NCI-H2107 (cell line): ENCODE data around the gene GSX2.
"Not testable (repeated sequence)": the region's sequence is repeated elsewhere in the genome, so short reads cannot be mapped to it uniquely, and the experiment has no call there.

Experiments used
- DNase-seq: peaks from one replicate; lab custom pipeline; 2025; lab: John Stamatoyannopoulos, UW

The GSX2 gene

DNA sequence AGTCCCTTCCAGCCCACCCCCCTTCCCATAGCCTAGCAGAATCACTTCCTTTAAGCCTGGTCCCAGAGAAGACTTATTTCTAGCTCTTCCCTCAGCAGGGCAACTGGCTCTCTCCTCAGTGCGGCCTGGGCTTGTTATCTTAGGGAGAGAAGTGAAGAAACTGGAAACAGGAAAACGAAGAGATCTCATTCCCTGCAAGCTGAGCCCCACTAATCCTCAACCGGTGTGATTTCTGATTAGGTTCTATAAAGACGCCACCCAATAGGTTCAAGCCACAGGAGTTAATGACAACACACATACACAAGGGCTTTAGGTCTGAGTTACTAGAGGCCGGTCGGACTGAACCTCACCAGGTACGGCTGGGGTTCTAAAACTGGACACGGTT, 3.2 kb downstream of the GSX2 start:
- no peak for DNase-seq

GRCh38 chr4:54104907-54105306, 4.9 kb downstream of the GSX2 start:
- DNase-seq: no peak

GRCh38 chr4:54107951-54108748, 8.2 kb downstream of the GSX2 start:
- DNase-seq: no peak

DNA sequence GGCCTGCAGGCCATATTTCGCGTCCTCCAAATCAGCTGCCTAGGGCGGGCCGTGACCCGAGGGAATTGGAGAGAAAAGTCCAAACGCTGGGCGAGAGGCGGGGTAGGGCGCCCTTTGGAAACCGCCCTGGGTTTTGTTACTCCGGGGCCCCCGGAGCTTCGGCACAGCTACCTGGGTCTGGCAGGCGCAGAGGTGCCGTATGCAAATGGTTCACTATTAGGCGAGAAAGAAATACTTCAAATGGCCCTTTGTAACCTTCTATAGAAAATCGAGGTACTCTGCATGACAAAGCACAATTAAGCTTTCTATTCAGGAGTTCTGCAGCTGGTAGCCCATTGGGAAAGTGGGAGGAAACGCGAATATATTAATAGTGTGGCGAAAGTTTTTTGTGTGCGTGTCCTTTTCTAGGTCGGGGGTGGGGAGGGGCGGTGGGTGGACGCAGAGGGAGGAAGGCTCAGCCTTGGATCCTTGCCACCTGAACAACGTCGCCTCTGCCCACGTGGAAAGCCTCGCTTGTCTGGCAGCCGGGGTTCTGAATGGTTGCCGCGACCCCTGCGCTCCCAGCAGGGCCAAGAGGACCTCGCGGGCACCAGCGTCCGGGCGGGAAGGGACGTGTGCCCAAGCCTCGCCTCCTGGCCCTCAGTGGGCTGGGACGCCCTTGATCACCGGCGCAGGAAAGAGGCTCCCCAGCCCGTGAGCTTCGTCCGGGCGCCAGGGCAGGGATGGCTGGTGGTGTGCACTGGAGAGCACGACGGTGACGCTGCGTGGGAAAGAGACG, 9.5 kb downstream of the GSX2 start:
- DNase-seq: no peak

- no peak for DNase-seq
Measured at GRCh38 chr4:54110019-54110416, 10.1 kb downstream of the GSX2 start.

- not testable (repeated sequence) for DNase-seq
Measured at GRCh38 chr4:54113206-54113605, 13.2 kb downstream of the GSX2 start.

DNA sequence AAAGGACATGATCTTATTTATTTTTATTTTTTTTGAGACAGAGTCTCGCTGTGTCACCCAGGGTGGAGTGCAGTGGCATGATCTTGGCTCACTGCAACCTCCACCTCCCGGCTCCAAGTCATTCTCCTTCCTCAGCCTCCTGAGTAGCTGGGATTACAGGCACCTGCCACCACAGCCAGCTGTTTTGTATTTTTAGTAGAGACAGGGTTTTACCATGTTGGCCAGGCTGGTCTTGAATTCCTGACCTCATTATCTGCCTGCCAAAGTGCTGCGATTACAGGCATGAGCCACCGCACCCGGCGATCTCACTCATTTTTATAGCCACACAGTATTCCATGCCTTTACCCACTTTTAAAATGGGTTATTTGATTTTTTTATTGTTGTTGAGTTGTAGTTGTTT, 16.3 kb downstream of the GSX2 start:
- not testable (repeated sequence) for DNase-seq

DNA sequence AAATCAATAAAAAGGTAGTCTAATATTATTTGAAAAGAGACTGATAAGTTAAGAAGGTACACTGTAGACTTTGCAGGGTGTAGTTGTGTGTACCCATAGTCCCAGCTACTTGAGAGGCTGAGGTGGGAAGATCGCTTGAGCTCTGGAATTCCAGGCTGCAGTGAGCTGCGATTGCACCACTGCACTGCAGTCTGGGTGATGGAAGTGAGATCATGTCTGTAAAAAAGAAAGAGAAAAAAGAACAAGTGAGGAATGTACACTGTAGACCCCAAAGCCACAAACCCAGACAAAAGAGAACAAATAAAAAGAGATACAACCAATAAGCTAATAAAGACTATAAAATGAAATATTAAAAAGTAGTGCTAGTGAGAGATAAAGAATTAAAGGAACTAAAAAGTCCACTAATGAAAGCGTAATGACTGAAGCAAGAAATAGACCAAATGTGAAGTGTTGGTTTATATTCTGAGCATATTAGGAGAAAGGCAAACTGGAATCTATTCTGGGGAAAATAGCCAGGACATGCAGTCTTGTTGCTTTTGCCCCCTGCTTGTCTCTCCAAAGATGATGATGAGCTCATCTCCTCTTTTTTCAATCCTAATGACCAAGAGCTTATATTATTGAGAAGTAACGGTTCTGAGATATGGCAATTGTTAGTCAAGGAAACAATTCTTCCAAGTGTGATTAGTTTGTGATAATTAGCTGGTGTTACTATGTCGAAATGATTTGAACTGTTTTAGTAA, 19.1 kb downstream of the GSX2 start:
- no peak for DNase-seq

DNA sequence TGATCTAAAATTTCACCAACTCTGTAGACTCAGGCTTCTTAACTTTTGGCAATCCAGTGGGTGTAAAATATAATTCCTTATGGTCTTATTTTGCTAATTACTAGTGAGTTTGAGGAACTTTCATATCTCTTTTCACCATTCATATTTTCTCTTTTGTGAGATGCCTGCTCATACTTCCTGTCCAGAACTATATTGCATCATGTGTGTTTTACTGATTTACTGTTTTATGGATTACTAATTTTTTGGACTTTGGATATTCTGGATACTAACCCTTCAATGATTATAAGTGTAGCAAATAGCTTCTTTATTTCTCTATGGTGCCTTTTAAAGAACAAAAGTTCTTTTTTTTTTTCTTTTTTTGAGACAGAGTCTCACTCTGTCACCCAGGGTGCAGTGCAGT, 20.6 kb downstream of the GSX2 start:
- DNase-seq: no peak

DNA sequence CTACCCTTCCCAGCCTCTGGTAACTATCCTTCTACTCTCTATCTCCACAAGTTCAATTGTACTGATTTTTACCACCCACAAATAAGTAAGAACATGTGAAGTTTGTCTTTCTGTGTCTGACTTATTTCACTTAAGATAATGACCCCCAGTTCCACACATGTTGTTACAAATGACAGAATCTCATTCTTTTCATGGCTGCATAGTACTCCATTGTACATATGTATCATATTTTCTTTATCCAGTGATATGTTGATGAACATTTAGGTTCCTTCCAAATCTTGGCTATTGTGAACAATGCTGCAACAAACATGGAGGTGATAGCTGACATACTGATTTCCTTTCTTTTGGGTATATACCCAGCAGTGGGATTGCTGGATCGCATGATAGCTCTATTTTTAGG, 27.7 kb downstream of the GSX2 start:
- DNase-seq: no peak

DNA sequence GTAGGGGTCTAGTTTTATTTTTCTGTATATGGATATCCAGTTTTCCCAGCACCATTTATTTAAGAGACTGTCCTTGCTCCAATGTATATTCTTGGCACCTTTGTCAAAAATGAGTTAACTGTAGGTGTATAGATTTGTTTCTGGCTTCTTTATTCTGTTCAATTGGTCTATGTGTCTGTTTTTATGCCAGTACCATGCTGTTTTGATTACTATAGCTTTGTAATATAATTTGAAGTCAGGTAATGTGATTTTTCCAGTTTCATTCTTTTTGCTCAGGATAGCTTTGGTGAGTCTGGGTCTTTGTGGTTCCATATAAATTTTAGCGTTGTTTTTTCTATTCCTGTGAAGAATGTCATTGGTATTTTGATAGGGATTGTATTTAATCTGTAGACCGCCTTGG, 28.7 kb downstream of the GSX2 start:
- DNase-seq: not testable (repeated sequence)

DNA sequence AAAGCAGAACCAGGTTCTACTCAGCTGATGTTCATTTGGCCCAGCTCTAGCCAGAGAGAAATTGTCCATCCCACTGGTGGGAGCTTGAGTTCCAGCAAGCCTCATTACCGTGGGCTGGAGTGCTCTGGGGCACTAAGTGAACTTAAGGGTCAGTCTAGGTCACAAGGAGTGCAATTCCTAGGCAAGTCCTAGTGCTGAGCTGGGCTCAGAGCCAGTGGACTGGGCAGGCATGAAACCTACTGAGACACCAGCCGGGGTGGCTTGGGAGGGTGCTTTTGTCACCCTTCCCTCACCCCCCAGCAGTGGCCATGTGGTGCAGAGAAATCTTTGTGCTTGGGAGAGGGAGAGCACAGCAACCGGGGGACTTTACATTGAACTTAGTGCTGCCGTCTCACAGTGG, 39.4 kb downstream of the GSX2 start:
- DNase-seq: no peak

- DNase-seq: no peak
Measured at GRCh38 chr4:54140287-54140686, 40.3 kb downstream of the GSX2 start.

GRCh38 chr4:54144199-54144598, 44.2 kb downstream of the GSX2 start:
- DNase-seq: no peak

DNA sequence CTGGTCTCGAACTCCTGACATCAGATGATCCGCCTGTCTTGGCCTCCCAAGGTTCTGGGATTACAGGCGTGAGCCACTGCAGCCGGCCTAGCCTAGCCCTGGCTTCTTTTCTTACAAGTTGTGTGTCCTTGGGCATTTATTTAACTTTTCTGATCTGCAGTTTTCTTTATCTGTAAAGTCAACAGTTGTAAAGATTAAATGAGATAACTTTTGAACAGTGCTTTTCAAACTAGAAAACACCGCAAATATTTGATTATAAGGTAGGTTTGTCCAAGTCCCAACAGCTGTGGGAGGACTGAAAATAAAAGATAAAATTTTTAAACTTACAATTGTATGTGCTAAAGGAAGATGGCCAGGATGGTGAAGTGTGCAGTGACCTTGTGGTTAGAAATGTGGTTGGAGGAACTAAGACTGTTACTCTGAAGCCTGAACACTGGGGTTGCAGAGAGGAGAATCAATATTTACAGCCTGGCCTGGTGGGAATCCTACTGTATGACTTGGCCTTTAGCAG, 44.8 kb downstream of the GSX2 start:
- DNase-seq: no peak

- DNase-seq: no peak
Measured at GRCh38 chr4:54146139-54146538, 46.2 kb downstream of the GSX2 start.

GRCh38 chr4:54149323-54149722, 49.4 kb downstream of the GSX2 start:
- DNase-seq: no peak
